Neuronal stem cell (in vitro differentiated cells): ENCODE data around the gene MB.

ENCODE experiments used
- DNase-seq: peaks from one replicate; pipeline ENCODE4 v3.0.0-alpha.2; 2013; ENCODE audit warnings: low spot score
- H2AFZ ChIP-seq: one replicate; pipeline ENCODE4 v1.6.1; 2013; ENCODE audit warnings: mild to moderate bottlenecking, low read length, inconsistent platforms
- H2AK5ac ChIP-seq: 2 replicates; pipeline ENCODE4 v1.6.1; 2013; ENCODE audit warnings: low read depth, mild to moderate bottlenecking, inconsistent platforms, low read length, moderate library complexity, mixed read lengths
- H2BK120ac ChIP-seq: 2 replicates; pipeline ENCODE4 v1.6.1; 2013; ENCODE audit warnings: low read depth, mild to moderate bottlenecking, inconsistent platforms, low read length, moderate library complexity, mixed read lengths
- H2BK12ac ChIP-seq: one replicate; pipeline ENCODE4 v1.6.1; 2013; ENCODE audit warnings: low read length, inconsistent platforms
- H2BK15ac ChIP-seq: 2 replicates; pipeline ENCODE4 v1.6.1; 2013; ENCODE audit warnings: mild to moderate bottlenecking, low read length, inconsistent platforms, mixed read lengths
- H2BK5ac ChIP-seq: one replicate; pipeline ENCODE4 v1.6.1; 2013; ENCODE audit warnings: inconsistent platforms, mild to moderate bottlenecking, low read length, moderate library complexity
- H3K14ac ChIP-seq: one replicate; pipeline ENCODE4 v1.6.1; 2013; ENCODE audit warnings: low read length, inconsistent platforms
- H3K18ac ChIP-seq: 2 replicates; pipeline ENCODE4 v1.6.1; 2013; ENCODE audit warnings: low read length, inconsistent platforms
- H3K23ac ChIP-seq: 2 replicates; pipeline ENCODE4 v1.6.1; 2013; ENCODE audit warnings: low read depth, mild to moderate bottlenecking, mixed read lengths, low read length, inconsistent platforms; ENCODE audit not compliant: poor library complexity
- H3K27ac ChIP-seq: replicated peaks from 3 replicates; pipeline ENCODE4 v1.5.1; 2013; ENCODE audit warnings: low read length, inconsistent platforms
- H3K27me3 ChIP-seq, 3 experiments: 2 replicates each; pipeline ENCODE4 v1.6.1; 2013; ENCODE audit warnings: low read length in 3 of 3, mild to moderate bottlenecking in 2 of 3, inconsistent platforms in 1 of 3, low read depth in 1 of 3, mixed read lengths in 1 of 3, moderate library complexity in 1 of 3; ENCODE audit not compliant: control insufficient read depth in 3 of 3, insufficient read depth in 3 of 3
- H3K36me3 ChIP-seq, 2 donors: replicated peaks in 1 of 2; 2 replicates each; pipeline ENCODE4 v1.6.1; 2013; ENCODE audit warnings: low read length in 2 of 2; ENCODE audit not compliant: control insufficient read depth in 2 of 2, insufficient read depth in 2 of 2
- H3K4ac ChIP-seq: 2 replicates; pipeline ENCODE4 v1.6.1; 2013; ENCODE audit warnings: inconsistent platforms, mild to moderate bottlenecking, low read length, moderate library complexity
- H3K4me1 ChIP-seq, 2 donors: 1 replicate in 1 of 2; 2 replicates in 1 of 2; pipeline ENCODE4 v1.6.1; 2013; ENCODE audit warnings: low read length in 2 of 2, low read depth in 1 of 2; ENCODE audit not compliant: control insufficient read depth in 2 of 2, insufficient read depth in 1 of 2
- H3K4me2 ChIP-seq: one replicate; pipeline ENCODE4 v1.6.1; 2013; ENCODE audit warnings: mild to moderate bottlenecking, low read length, inconsistent platforms; ENCODE audit not compliant: insufficient read depth, poor library complexity, severe bottlenecking
- H3K4me3 ChIP-seq, 2 donors: 2 replicates each; pipeline ENCODE4 v1.5.1; 2013; ENCODE audit warnings: low read length in 2 of 2, mild to moderate bottlenecking in 2 of 2, inconsistent platforms in 1 of 2, moderate library complexity in 1 of 2
- H3K79me1 ChIP-seq: one replicate; pipeline ENCODE4 v1.6.1; 2013; ENCODE audit warnings: low read depth, mild to moderate bottlenecking, inconsistent platforms, low read length, moderate library complexity
- H3K9ac ChIP-seq: one replicate; pipeline ENCODE4 v1.6.1; 2013; ENCODE audit warnings: mild to moderate bottlenecking, low read depth, low read length, inconsistent platforms; ENCODE audit not compliant: poor library complexity
- H3K9me3 ChIP-seq, 2 donors: replicated peaks in 1 of 2; 2 replicates each; pipeline versions ENCODE3 to v1.6.1; 2013; ENCODE audit warnings: low read length in 2 of 2, mild to moderate bottlenecking in 2 of 2, inconsistent platforms in 1 of 2, low read depth in 1 of 2, mixed read lengths in 1 of 2, moderate library complexity in 1 of 2; ENCODE audit not compliant: control insufficient read depth in 2 of 2, insufficient read depth in 1 of 2
- H4K8ac ChIP-seq: one replicate; pipeline ENCODE4 v1.6.1; 2013; ENCODE audit warnings: low read depth, mild to moderate bottlenecking, inconsistent platforms, low read length, moderate library complexity
- H4K91ac ChIP-seq: one replicate; pipeline ENCODE4 v1.6.1; 2013; ENCODE audit warnings: low read length, low read depth, mild to moderate bottlenecking, inconsistent platforms; ENCODE audit not compliant: poor library complexity
- WGBS, 2 donors: extraction: QIAGEN DNeasy Blood & Tissue Kit; methylation state at CpG; one replicate each; pipeline ENCODE4 v1.1.7; 2013; ENCODE audit warnings: missing lambda C conversion rate in 2 of 2, mixed read lengths in 1 of 2; ENCODE audit not compliant: insufficient read length in 2 of 2, insufficient replicate concordance in 1 of 2; ENCODE audit errors: extremely low coverage in 2 of 2; 5-methylcytosine and 5-hydroxymethylcytosine counted together

MB gene

DNA sequence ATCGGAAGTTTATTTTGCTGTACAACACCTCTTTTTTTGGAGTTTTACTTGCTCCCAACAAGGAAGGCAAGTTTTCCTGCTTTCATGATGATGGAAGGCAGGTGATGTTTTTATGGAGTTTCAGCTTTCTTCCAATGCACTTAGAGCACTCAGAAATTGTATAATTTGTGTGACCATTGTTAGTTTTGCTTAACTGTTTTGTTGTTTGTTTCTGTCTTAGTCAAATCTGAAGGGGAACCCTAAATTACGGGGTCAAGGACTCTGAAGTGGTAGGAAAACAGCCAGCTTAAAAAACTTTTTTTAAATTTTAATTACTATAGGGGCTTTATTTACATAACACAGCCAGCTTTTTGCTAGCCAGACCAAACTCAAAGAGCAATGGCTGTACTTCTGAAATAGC lies 45.8 kb upstream of the MB start:
- Histone ChIP-seq H3K23ac (no peak overlapping the region), H2AK5ac (no peak overlapping the region), H3K4me3 (no peak overlapping the region), H2AFZ (no peak overlapping the region), H4K8ac (no peak overlapping the region), H3K27ac (no peak overlapping the region), H3K4ac (no peak overlapping the region), H3K18ac (no peak overlapping the region), H3K27me3 (no peaks in the 10 kb centered on the region), H3K14ac (no peak overlapping the region), H3K36me3 (no peaks in the 10 kb centered on the region), H4K91ac (no peak overlapping the region), H2BK120ac (no peak overlapping the region), H3K4me1 (no peaks in the 10 kb centered on the region), H2BK12ac (no peak overlapping the region), H2BK15ac (no peak overlapping the region), H3K9ac (no peak overlapping the region), H3K9me3 (peaks cover 0 to 15% of the 10 kb centered on the region in 2 donors), H3K79me1 (no peaks in the 10 kb centered on the region), H2BK5ac (no peak overlapping the region), H3K4me2 (no peak overlapping the region)
- WGBS, 2 donors: no CpG with 5 or more reads among the region's 2 CpGs
- DNase-seq: no peak

DNA sequence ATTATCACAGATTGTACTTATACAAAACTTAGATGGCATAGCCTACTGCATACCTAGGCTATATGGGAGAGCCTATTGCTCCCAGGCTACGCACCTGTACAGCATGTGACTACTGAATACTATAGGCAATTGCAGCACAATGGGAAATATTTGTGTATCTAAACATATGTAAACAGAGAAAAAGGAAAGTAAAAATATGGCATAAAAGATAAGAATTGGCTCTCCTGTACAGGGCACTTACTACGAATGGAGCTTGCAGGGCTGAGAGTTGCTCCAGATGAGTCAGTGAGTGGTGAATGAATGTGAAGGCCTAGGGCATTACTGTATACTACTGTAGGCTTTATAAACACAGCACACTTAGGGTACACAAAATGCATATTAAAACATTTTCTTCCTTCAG lies 44.3 kb upstream of the MB start:
- Histone ChIP-seq H2BK15ac (no peak overlapping the region), H3K4me3 (no peak overlapping the region), H3K9me3 (peaks cover 0 to 7% of the 10 kb centered on the region in 2 donors), H3K4ac (no peak overlapping the region), H4K91ac (no peak overlapping the region), H2BK12ac (no peak overlapping the region), H3K23ac (no peak overlapping the region), H2BK5ac (no peak overlapping the region), H3K27me3 (no peaks in the 10 kb centered on the region), H2AFZ (no peak overlapping the region), H3K9ac (no peak overlapping the region), H3K79me1 (no peaks in the 10 kb centered on the region), H3K4me1 (no peaks in the 10 kb centered on the region), H3K18ac (no peak overlapping the region), H3K36me3 (no peaks in the 10 kb centered on the region), H2BK120ac (no peak overlapping the region), H3K4me2 (no peak overlapping the region), H3K27ac (no peak overlapping the region), H4K8ac (no peak overlapping the region), H2AK5ac (no peak overlapping the region), H3K14ac (no peak overlapping the region)
- no peak for DNase-seq
- no CpG with 5 or more reads among the region's 2 CpGs for WGBS, 2 donors

DNA sequence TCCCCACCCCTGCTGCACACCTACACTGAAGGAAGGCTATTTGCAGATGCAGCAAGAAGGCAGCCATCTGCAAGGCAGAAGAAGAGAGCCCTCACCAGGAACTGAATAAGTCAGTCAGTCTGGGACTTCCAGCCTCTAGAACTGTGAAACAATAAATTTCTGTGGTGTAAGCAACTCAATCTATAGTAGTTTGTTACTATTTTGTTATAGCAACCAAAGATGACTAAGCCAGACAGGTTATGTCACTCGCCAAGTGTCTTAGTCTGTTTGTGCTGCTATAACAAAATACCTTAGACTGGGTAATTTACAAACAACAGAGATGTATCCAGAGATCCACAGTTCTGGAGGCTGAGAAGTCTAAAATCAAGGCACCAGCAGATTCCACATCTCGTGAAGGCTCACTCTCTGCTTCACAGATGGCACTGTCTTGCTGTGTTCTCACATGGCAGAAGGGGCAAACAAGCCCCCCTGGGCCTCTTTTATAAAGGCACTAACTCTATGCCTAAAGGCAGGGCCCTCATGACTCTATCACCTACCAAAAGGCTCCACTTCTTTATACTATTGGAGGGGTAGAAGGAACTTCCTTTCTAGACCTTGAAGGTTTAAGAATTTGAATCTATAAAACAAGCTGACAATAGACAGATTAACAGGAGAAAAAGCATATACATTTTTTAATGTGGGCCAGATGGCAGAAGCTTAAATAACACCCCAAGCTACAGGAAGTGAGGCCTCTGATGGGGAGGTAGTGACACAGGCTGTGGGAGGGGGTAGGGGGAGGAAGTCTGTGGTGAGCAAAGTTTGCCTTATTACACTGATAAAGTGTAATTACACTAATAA lies 43.4 kb upstream of the MB start:
- H3K4me2 ChIP-seq: no peak overlapping the region
- no peak overlapping the region for H3K23ac ChIP-seq
- no peak overlapping the region for H3K9ac ChIP-seq
- no peaks in the 10 kb centered on the region for H3K4me1 ChIP-seq
- H2AK5ac ChIP-seq: no peak overlapping the region
- WGBS, 2 donors: no CpG with 5 or more reads among the region's 2 CpGs
- no peak overlapping the region for H3K4ac ChIP-seq
- DNase-seq: no peak
- no peak overlapping the region for H2BK15ac ChIP-seq
- H2BK12ac ChIP-seq: no peak overlapping the region
- no peak overlapping the region for H2BK120ac ChIP-seq
- H3K27ac ChIP-seq: no peak overlapping the region
- no peaks in the 10 kb centered on the region for H3K27me3 ChIP-seq
- H3K79me1 ChIP-seq: no peaks in the 10 kb centered on the region
- no peak overlapping the region for H4K91ac ChIP-seq
- no peak overlapping the region for H3K14ac ChIP-seq
- no peak overlapping the region for H2BK5ac ChIP-seq
- H4K8ac ChIP-seq: no peak overlapping the region
- no peak overlapping the region for H3K18ac ChIP-seq
- H3K36me3 ChIP-seq: peaks cover 0 to 2% of the 10 kb centered on the region in 2 donors
- no peak overlapping the region for H3K4me3 ChIP-seq
- no peak overlapping the region for H2AFZ ChIP-seq
- H3K9me3 ChIP-seq: peaks cover 0 to 6% of the 10 kb centered on the region in 2 donors

DNA sequence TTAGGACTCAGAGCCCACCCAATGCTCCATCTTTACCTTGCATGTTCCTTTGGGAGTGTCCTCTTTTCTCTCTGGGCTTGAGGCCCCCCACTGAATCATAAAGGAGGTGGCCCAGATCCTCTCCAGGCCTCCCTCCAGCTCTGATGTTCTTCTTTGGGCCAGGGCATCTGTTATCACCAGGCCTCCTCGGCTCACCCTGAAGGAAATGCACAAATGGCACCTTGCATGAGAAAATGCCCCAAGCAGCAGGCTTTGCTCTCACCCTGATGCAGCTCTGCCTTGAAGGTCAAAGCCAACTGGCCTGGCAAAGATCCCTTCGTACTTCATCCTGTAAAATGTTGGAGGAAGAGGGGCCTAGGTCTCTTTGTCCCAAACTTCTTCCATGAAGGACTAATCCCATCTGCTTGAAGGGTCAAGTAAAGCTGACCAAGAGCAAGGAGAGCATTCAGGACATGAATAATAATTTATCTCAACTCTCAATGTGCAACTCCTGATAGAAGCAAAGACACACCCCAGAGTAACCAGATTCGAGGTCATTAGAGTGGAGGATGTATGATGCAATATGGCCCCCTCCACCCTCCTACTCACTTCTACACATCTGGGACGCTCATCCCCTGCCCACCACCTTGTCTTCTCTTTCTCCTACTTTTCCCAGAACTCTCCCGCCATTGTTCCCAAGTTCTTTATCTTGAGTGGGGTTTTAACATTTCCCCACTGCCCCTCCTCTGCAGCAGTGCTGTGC lies 40.6 kb upstream of the MB start:
- Histone ChIP-seq H3K18ac (no peak overlapping the region), H4K8ac (no peak overlapping the region), H3K79me1 (no peaks in the 10 kb centered on the region), H3K27ac (no peak overlapping the region), H3K4me2 (no peak overlapping the region), H2AFZ (no peak overlapping the region), H3K4me3 (no peak overlapping the region), H3K4me1 (no peaks in the 10 kb centered on the region), H3K36me3 (peaks cover 0 to 2% of the 10 kb centered on the region in 2 donors), H2AK5ac (no peak overlapping the region), H2BK15ac (no peak overlapping the region), H3K14ac (no peak overlapping the region), H3K23ac (peak overlapping the region; percentile 25), H4K91ac (no peak overlapping the region), H3K4ac (peak overlapping the region; percentile 31), H2BK120ac (no peak overlapping the region), H3K27me3 (no peaks in the 10 kb centered on the region), H3K9ac (no peak overlapping the region), H3K9me3 (no peaks in the 10 kb centered on the region), H2BK5ac (peak overlapping the region; percentile 60), H2BK12ac (no peak overlapping the region)
- DNase-seq: no peak
- WGBS, 2 donors: no CpG with 5 or more reads among the region's 5 CpGs
